Stimulated activated naive CD4-positive, alpha-beta T cell (primary cell): ENCODE results near the gene PLAC1.

Experiments used
- DNase-seq, 6 experiments: peaks; one replicate each; lab custom pipeline; 2025; lab: John Stamatoyannopoulos, UW

PLAC1 gene

GRCh38 chrX:134543288-134543687 lies 115.0 kb downstream of the PLAC1 start:
- no peak for DNase-seq

- no peak for DNase-seq
Measured at GRCh38 chrX:134542485-134542884, 115.8 kb downstream of the PLAC1 start.

- no peak for DNase-seq
Measured at GRCh38 chrX:134541906-134542305, 116.4 kb downstream of the PLAC1 start.

GRCh38 chrX:134538316-134538715 lies 120.0 kb downstream of the PLAC1 start:
- DNase-seq: no peak

- no peak for DNase-seq
Measured at GRCh38 chrX:134537179-134537955, 120.9 kb downstream of the PLAC1 start.

GRCh38 chrX:134533952-134534351 lies 124.3 kb downstream of the PLAC1 start:
- no peak for DNase-seq

GRCh38 chrX:134533352-134533751 lies 124.9 kb downstream of the PLAC1 start:
- no peak for DNase-seq

- DNase-seq: no peak
Measured at GRCh38 chrX:134530845-134531244, 127.4 kb downstream of the PLAC1 start.

- DNase-seq: no peak
Measured at GRCh38 chrX:134529481-134529880, 128.8 kb downstream of the PLAC1 start.

- no peak for DNase-seq
Measured at GRCh38 chrX:134528960-134529359, 129.3 kb downstream of the PLAC1 start.

- no peak for DNase-seq
Measured at GRCh38 chrX:134526399-134526798, 131.9 kb downstream of the PLAC1 start.

- no peak for DNase-seq
Measured at GRCh38 chrX:134525086-134525792, 133.0 kb downstream of the PLAC1 start.

- DNase-seq: no peak
Measured at GRCh38 chrX:134524181-134524580, 134.1 kb downstream of the PLAC1 start.

- no peak for DNase-seq
Measured at GRCh38 chrX:134520860-134521390, 137.3 kb downstream of the PLAC1 start.
